DOHH2 (cell line): ENCODE measurements around the gene EARS2.

Experiments
- H3F3A ChIP-seq: fragments of 200-600 bp; sonication (generic), shearing (Covaris generic); 2 replicates; pipeline ENCODE4 v1.6.0; 2016; ENCODE audit warnings: antibody characterized with exemption, mild to moderate bottlenecking; ENCODE audit not compliant: control insufficient read depth, insufficient read depth
- H3K27ac ChIP-seq: fragments of 200-600 bp; sonication (generic); 2 replicates; pipeline ENCODE4 v1.5.1; 2014; ENCODE audit warnings: low read depth, mild to moderate bottlenecking, low read length, moderate library complexity
- H3K27me3 ChIP-seq: fragments of 200-600 bp; sonication (generic); 2 replicates; pipeline ENCODE4 v1.6.1; 2014; ENCODE audit warnings: mild to moderate bottlenecking, low read length, mixed read lengths; ENCODE audit not compliant: control insufficient read depth
- H3K36me3 ChIP-seq: fragments of 200-600 bp; sonication (generic); 2 replicates; pipeline ENCODE4 v1.6.1; 2014; ENCODE audit warnings: mild to moderate bottlenecking, low read length, moderate library complexity, mixed read lengths; ENCODE audit not compliant: control insufficient read depth
- H3K4me1 ChIP-seq: fragments of 200-600 bp; sonication (generic); 2 replicates; pipeline ENCODE4 v1.6.1; 2014; ENCODE audit warnings: mild to moderate bottlenecking, low read length, mixed read lengths; ENCODE audit not compliant: control insufficient read depth
- H3K4me2 ChIP-seq: fragments of 200-600 bp; sonication (generic); 2 replicates; pipeline ENCODE4 v1.6.0; 2014; ENCODE audit warnings: mild to moderate bottlenecking, low read length, moderate library complexity
- H3K4me3 ChIP-seq: fragments of 200-600 bp; sonication (generic); 2 replicates; pipeline ENCODE4 v1.5.1; 2014; ENCODE audit warnings: mild to moderate bottlenecking, low read length, mixed read lengths
- H3K79me2 ChIP-seq: fragments of 200-600 bp; sonication (generic); 2 replicates; pipeline ENCODE4 v1.6.1; 2014; ENCODE audit warnings: mild to moderate bottlenecking, low read length, mixed read lengths; ENCODE audit not compliant: control insufficient read depth
- H3K9me2 ChIP-seq: fragments of 200-600 bp; sonication (generic); replicated peaks from 2 replicates; pipeline ENCODE4 v1.6.1; 2014; ENCODE audit warnings: mild to moderate bottlenecking, low read length, mixed read lengths; ENCODE audit not compliant: control insufficient read depth
- H3K9me3 ChIP-seq: fragments of 200-600 bp; sonication (generic); 2 replicates; pipeline ENCODE4 v1.6.1; 2014; ENCODE audit warnings: antibody characterized with exemption, low read length, mixed read lengths; ENCODE audit not compliant: control insufficient read depth, insufficient read depth
- H4K20me1 ChIP-seq: fragments of 200-600 bp; sonication (generic); 2 replicates; pipeline ENCODE4 v1.6.0; 2014; ENCODE audit warnings: low read depth, mild to moderate bottlenecking, antibody characterized with exemption, low read length, moderate library complexity; ENCODE audit not compliant: control insufficient read depth, insufficient read depth
- EZH2phosphoT487 ChIP-seq: fragments of 200-600 bp; sonication (generic); IDR thresholded peaks from 2 replicates; pipeline ENCODE4 v1.6.1; 2017; ENCODE audit warnings: borderline replicate concordance, mild to moderate bottlenecking, antibody characterized with exemption, low read length, moderate library complexity, mixed read lengths
- TF ChIP-seq, protein P1 (sequence below): fragments of 200-600 bp; sonication (generic); IDR thresholded peaks from one replicate; pipeline ENCODE4 v1.5.1; 2014; ENCODE audit warnings: antibody characterized with exemption, mild to moderate bottlenecking, low read depth, low read length; ENCODE audit not compliant: poor library complexity, severe bottlenecking

The EARS2 gene

DNA sequence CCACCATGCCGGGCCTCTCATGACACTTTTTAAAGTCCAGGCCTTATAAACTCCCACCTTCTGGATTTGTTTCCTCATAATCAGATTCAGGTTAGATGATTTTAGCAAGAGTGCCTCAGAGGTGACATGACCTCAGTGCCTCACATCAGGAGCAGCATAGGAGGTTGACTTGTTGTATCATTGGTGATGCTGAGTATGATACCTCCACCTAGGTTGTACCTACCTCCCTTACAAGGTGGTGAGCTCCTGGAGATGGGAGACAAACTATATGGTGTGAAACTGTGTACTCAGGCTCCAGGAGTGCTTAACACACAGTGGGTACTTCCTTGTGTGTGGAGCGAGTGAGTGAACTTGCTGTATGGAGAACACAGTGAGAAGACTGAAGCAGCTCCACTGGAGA, 20.3 kb upstream of the EARS2 start:
- Histone ChIP-seq H3K27ac (no peak overlapping the region), H4K20me1 (no peaks in the 10 kb centered on the region; the same call in 1 of the 2 replicates), H3F3A (peaks cover 12% of the 10 kb centered on the region), H3K4me1 (no peaks in the 10 kb centered on the region), H3K27me3 (no peaks in the 10 kb centered on the region), H3K9me3 (no peaks in the 10 kb centered on the region), H3K4me3 (no peak overlapping the region), H3K36me3 (peaks cover 36% of the 10 kb centered on the region), H3K79me2 (no peaks in the 10 kb centered on the region), H3K4me2 (no peak overlapping the region), H3K9me2 (no peaks in the 10 kb centered on the region)
- TF ChIP-seq EZH2phosphoT487, result no peak
- TF ChIP-seq, protein P1, sequence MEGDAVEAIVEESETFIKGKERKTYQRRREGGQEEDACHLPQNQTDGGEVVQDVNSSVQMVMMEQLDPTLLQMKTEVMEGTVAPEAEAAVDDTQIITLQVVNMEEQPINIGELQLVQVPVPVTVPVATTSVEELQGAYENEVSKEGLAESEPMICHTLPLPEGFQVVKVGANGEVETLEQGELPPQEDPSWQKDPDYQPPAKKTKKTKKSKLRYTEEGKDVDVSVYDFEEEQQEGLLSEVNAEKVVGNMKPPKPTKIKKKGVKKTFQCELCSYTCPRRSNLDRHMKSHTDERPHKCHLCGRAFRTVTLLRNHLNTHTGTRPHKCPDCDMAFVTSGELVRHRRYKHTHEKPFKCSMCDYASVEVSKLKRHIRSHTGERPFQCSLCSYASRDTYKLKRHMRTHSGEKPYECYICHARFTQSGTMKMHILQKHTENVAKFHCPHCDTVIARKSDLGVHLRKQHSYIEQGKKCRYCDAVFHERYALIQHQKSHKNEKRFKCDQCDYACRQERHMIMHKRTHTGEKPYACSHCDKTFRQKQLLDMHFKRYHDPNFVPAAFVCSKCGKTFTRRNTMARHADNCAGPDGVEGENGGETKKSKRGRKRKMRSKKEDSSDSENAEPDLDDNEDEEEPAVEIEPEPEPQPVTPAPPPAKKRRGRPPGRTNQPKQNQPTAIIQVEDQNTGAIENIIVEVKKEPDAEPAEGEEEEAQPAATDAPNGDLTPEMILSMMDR, result no peak

DNA sequence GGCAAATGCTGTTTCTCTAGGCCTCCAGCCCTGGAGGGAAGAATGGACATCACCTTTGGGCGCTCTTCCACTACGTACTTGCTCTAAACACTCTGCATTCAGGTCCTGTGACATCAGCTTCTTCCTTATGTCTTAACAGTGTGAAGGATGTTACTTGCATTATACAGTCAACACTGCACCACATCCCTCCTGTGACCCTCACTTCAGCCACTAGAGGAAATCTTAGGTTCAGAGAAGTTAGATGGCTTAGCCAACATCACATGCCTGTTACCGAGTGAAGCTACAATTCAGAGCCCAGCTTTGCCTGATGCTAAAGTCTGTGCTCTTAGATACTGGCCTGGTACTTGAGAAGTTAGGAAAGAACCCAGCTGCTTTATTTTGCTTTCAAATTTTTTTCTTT, 18.7 kb upstream of the EARS2 start:
- Histone ChIP-seq H3K4me1 (peaks cover 8% of the 10 kb centered on the region), H3F3A (peaks cover 23% of the 10 kb centered on the region), H3K27ac (no peak overlapping the region), H4K20me1 (no peaks in the 10 kb centered on the region; the same call in 1 of the 2 replicates), H3K36me3 (peaks cover 34% of the 10 kb centered on the region), H3K4me2 (no peak overlapping the region), H3K9me3 (no peaks in the 10 kb centered on the region), H3K4me3 (no peak overlapping the region), H3K9me2 (no peaks in the 10 kb centered on the region), H3K27me3 (no peaks in the 10 kb centered on the region), H3K79me2 (0 out of 2 replicates have a peak, but pooled peaks cover 3% of the 10 kb centered on the region)
- TF ChIP-seq EZH2phosphoT487, result no peak
- TF ChIP-seq, protein P1, result no peak

DNA sequence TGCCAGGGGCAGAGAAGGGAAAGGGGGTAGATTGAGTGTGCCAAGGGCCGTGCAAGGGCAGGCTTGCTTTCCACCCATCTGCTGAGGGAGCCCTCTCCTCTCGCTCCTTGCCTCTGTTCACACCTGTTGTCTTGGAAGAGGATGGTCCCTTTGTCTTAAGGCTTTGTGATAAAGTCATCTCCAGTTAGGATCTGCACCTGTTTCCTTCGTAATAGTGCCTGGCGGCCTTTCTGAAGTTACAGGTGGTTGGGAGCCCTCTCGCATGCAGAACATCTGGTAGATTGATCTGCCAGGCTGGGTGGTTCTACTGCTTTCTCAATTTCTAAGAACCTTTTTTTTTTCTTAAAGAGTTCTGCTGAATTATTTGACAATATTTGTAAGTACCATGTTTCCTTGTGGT, 16.7 kb upstream of the EARS2 start:
- H3F3A ChIP-seq, result peaks cover 28% of the 10 kb centered on the region

More for the DNA sequence above, 16.7 kb upstream of the EARS2 start:
- Histone ChIP-seq H3K9me2 (no peaks in the 10 kb centered on the region), H3K4me2 (no peak overlapping the region), H4K20me1 (no peaks in the 10 kb centered on the region; the same call in 1 of the 2 replicates), H3K27ac (no peak overlapping the region), H3K4me3 (no peak overlapping the region), H3K27me3 (no peaks in the 10 kb centered on the region), H3K36me3 (peaks cover 36% of the 10 kb centered on the region), H3K4me1 (peaks cover 28% of the 10 kb centered on the region), H3K9me3 (no peaks in the 10 kb centered on the region), H3K79me2 (0 out of 2 replicates have a peak, but pooled peaks cover 3% of the 10 kb centered on the region)
- TF ChIP-seq, protein P1, result no peak
- TF ChIP-seq EZH2phosphoT487, result no peak
